IgD-negative memory B cell (primary cell): ENCODE results near the gene CCL25. TPM values are rescaled to one million over a fixed set of nuclear protein-coding genes. Genes with fewer than 3 reads are reported as not detected.

Source experiments
- H3K27ac Mint-ChIP-seq, 3 donors: one replicate each; pipeline ENCODE4 v1.8.0; 2020 to 2022; ENCODE audit warnings: mild to moderate bottlenecking in 3 of 3, mixed read lengths in 3 of 3, moderate library complexity in 1 of 3
- H3K27me3 Mint-ChIP-seq: one replicate; pipeline ENCODE4 v1.8.0; 2021; ENCODE audit warnings: mixed read lengths
- H3K36me3 Mint-ChIP-seq: one replicate; pipeline ENCODE4 v1.8.0; 2020; ENCODE audit warnings: mild to moderate bottlenecking, mixed read lengths
- H3K4me1 Mint-ChIP-seq, 3 donors: one replicate each; pipeline ENCODE4 v1.8.0; 2020 to 2022; ENCODE audit warnings: mixed read lengths in 3 of 3, mild to moderate bottlenecking in 1 of 3
- H3K4me3 Mint-ChIP-seq, 4 donors: one replicate each; pipeline ENCODE4 v1.8.0; 2020 to 2022; ENCODE audit warnings: mild to moderate bottlenecking in 4 of 4, mixed read lengths in 4 of 4, moderate library complexity in 3 of 4
- H3K9me3 Mint-ChIP-seq, 3 donors: one replicate each; pipeline ENCODE4 v1.8.0; 2020 to 2021; ENCODE audit warnings: mixed read lengths in 3 of 3, mild to moderate bottlenecking in 1 of 3
- polyA plus RNA-seq: library from polyadenylated mRNA; unstranded; fragments of 300-500 nt; fragmentation: Illumina TruSeq; gene quantifications from one replicate; pipeline ENCODE4 v1.2.3, GENCODE V29; 2021

The CCL25 gene
- polyA plus RNA-seq, 1 donor from 2014 or later: 1.2 TPM

DNA sequence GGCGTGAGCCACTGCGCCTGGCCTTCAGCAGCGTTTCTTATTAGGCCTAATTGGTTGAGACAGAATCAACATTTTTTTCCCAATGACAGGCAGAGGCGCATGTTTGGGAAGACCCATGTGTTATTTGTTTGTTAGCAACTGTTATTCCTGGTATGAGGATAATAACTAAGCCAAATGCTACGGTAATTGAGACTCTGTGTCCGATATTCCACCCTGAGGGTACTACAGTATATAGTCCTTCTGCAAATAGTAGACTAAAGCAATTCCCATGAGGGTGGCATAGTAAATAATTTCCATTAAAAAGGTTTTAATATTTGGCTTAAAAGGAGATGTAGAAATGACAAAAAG is 18.4 kb upstream of the CCL25 start:
- Mint-ChIP-seq H3K4me1 (no peaks in the 10 kb centered on the region), H3K9me3 (no peaks in the 10 kb centered on the region), H3K4me3 (no peak overlapping the region), H3K27ac (no peak overlapping the region), H3K36me3 (peaks cover 3% of the 10 kb centered on the region), H3K27me3 (peaks cover 3% of the 10 kb centered on the region)

DNA sequence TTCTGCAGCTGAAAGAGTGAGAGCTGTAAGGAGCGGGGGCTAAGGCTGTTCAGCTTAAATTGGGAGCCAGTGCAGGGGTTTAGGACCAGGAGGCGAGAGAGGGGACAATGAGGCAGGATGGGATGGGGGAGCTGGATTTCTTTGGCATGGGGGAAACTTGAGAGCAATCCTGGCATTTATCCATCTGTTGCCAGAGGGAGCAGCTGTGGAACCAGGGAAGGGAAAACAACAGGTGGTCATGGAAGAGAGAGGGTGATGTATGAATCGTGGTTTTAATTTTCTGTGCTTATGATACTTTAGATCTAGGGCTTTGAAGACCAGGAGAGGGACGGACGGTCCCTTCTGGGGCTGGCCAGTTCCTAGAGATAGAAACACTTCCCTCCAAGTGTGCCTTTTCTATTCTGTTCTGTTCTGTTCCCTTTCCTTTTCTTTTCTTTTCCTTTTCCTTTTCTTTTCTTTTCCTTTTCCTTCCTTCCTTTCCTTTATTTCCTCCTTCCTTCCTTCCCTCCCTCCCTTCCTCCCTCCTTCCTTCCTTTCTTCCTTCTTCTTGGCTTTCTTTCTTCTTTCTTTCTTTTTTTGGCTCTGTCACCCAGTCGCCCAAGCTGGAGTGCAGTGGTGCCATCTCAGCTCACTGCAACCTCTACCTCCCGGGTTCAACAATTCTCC is 16.0 kb upstream of the CCL25 start:
- H3K27me3 Mint-ChIP-seq: peaks cover 5% of the 10 kb centered on the region
- H3K4me1 Mint-ChIP-seq: no peaks in the 10 kb centered on the region
- no peak overlapping the region for H3K4me3 Mint-ChIP-seq
- H3K27ac Mint-ChIP-seq: no peak overlapping the region
- no peaks in the 10 kb centered on the region for H3K9me3 Mint-ChIP-seq
- peaks cover 3% of the 10 kb centered on the region for H3K36me3 Mint-ChIP-seq

- Mint-ChIP-seq H3K27ac (no peak overlapping the region), H3K4me3 (no peak overlapping the region), H3K9me3 (no peaks in the 10 kb centered on the region), H3K36me3 (peaks cover 3% of the 10 kb centered on the region), H3K4me1 (no peaks in the 10 kb centered on the region), H3K27me3 (peaks cover 8% of the 10 kb centered on the region)
Observed at GRCh38 chr19:8038815-8039214, 13.7 kb upstream of the CCL25 start.

- Mint-ChIP-seq H3K27me3 (peaks cover 10% of the 10 kb centered on the region), H3K4me3 (no peak overlapping the region), H3K27ac (no peak overlapping the region), H3K4me1 (peaks cover 0 to 1% (median 0%) of the 10 kb centered on the region in 3 donors), H3K9me3 (no peaks in the 10 kb centered on the region), H3K36me3 (peaks cover 3% of the 10 kb centered on the region)
Observed at GRCh38 chr19:8039231-8039630, 13.3 kb upstream of the CCL25 start.

DNA sequence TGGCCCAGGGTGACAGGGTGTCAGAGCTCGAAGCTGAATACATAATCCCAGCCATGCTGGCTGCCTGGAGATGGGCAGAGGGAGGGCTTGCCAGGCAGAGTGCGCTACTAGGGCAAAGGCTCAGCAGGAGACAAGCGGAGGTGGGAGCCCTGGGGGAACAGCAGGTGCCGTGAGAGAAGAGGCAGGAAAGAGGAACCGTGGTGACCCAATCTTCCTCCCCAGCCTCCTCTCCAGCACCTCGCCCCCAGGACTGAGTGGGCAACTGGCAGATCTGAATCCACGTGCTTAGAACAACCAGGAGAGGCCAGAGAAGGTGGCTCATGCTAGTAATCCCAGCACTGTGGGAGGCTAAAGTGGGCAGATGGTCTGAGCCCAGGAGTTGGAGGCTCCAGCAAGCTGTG is 11.0 kb upstream of the CCL25 start:
- no peak overlapping the region for H3K27ac Mint-ChIP-seq
- peaks cover 0 to 1% (median 0%) of the 10 kb centered on the region in 3 donors for H3K4me1 Mint-ChIP-seq
- peaks cover 3% of the 10 kb centered on the region for H3K36me3 Mint-ChIP-seq
- H3K27me3 Mint-ChIP-seq: peaks cover 15% of the 10 kb centered on the region
- H3K9me3 Mint-ChIP-seq: no peaks in the 10 kb centered on the region
- H3K4me3 Mint-ChIP-seq: no peak overlapping the region

GRCh38 chr19:8042900-8043299 is 9.7 kb upstream of the CCL25 start:
- no peaks in the 10 kb centered on the region for H3K36me3 Mint-ChIP-seq
- peaks cover 13% of the 10 kb centered on the region for H3K27me3 Mint-ChIP-seq
- no peaks in the 10 kb centered on the region for H3K9me3 Mint-ChIP-seq
- peaks cover 1 to 10% (median 2%) of the 10 kb centered on the region in 3 donors for H3K4me1 Mint-ChIP-seq
- H3K4me3 Mint-ChIP-seq: no peak overlapping the region
- H3K27ac Mint-ChIP-seq: no peak overlapping the region

GRCh38 chr19:8044018-8044417 is 8.5 kb upstream of the CCL25 start:
- Mint-ChIP-seq H3K27me3 (peaks cover 13% of the 10 kb centered on the region), H3K4me3 (no peak overlapping the region), H3K9me3 (no peaks in the 10 kb centered on the region), H3K27ac (no peak overlapping the region), H3K4me1 (peaks cover 1 to 14% (median 2%) of the 10 kb centered on the region in 3 donors), H3K36me3 (no peaks in the 10 kb centered on the region)

- no peaks in the 10 kb centered on the region for H3K36me3 Mint-ChIP-seq
- H3K9me3 Mint-ChIP-seq: no peaks in the 10 kb centered on the region
- peaks cover 1 to 14% (median 2%) of the 10 kb centered on the region in 3 donors for H3K4me1 Mint-ChIP-seq
- no peak overlapping the region for H3K4me3 Mint-ChIP-seq
- H3K27ac Mint-ChIP-seq: no peak overlapping the region
- peaks cover 13% of the 10 kb centered on the region for H3K27me3 Mint-ChIP-seq
Observed at GRCh38 chr19:8045872-8046568, 6.5 kb upstream of the CCL25 start.

GRCh38 chr19:8046569-8047165 is 5.9 kb upstream of the CCL25 start:
- Mint-ChIP-seq H3K9me3 (no peaks in the 10 kb centered on the region), H3K4me1 (peaks cover 1 to 14% (median 2%) of the 10 kb centered on the region in 3 donors), H3K4me3 (no peak overlapping the region), H3K27me3 (peaks cover 10% of the 10 kb centered on the region), H3K27ac (no peak overlapping the region), H3K36me3 (no peaks in the 10 kb centered on the region)

GRCh38 chr19:8050274-8051096 is 2.1 kb upstream of the CCL25 start:
- Mint-ChIP-seq H3K4me1 (peaks cover 5 to 14% (median 8%) of the 10 kb centered on the region in 3 donors), H3K27ac (peak overlapping the region in 1 of 3 donors; percentile 59), H3K27me3 (peaks cover 2% of the 10 kb centered on the region), H3K4me3 (peak overlapping the region; percentile 36 to 89 (median 74)), H3K9me3 (no peaks in the 10 kb centered on the region), H3K36me3 (no peaks in the 10 kb centered on the region)

DNA sequence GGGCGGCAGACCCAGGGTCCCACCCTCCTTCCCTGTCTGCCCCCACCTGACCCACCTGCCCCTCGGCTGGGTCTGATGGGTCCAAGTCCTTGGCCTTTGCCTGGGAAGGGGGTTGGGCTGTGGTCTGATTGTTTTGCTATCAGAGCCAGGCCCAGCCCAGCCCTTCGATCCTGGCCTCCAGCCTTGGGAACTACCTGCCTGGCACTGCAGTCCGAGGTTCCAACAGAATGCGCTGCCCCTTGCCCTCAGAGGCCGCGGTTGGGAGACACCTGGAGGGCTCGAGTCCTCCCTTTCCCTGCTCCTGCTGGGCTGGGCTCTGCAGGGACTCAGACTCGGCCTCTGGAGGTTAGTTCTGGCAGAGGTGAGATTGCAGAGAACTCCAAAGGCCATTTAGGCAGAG is 1.6 kb downstream of the CCL25 start:
- Mint-ChIP-seq H3K27ac (no peak overlapping the region), H3K27me3 (no peaks in the 10 kb centered on the region), H3K36me3 (no peaks in the 10 kb centered on the region), H3K4me3 (no peak overlapping the region), H3K9me3 (no peaks in the 10 kb centered on the region), H3K4me1 (peaks cover 0 to 7% (median 5%) of the 10 kb centered on the region in 3 donors)

GRCh38 chr19:8056533-8056932 is 4.0 kb downstream of the CCL25 start:
- H3K4me1 Mint-ChIP-seq: peaks cover 0 to 7% (median 5%) of the 10 kb centered on the region in 3 donors
- no peaks in the 10 kb centered on the region for H3K9me3 Mint-ChIP-seq
- no peak overlapping the region for H3K4me3 Mint-ChIP-seq
- H3K27me3 Mint-ChIP-seq: no peaks in the 10 kb centered on the region
- H3K27ac Mint-ChIP-seq: no peak overlapping the region
- no peaks in the 10 kb centered on the region for H3K36me3 Mint-ChIP-seq

DNA sequence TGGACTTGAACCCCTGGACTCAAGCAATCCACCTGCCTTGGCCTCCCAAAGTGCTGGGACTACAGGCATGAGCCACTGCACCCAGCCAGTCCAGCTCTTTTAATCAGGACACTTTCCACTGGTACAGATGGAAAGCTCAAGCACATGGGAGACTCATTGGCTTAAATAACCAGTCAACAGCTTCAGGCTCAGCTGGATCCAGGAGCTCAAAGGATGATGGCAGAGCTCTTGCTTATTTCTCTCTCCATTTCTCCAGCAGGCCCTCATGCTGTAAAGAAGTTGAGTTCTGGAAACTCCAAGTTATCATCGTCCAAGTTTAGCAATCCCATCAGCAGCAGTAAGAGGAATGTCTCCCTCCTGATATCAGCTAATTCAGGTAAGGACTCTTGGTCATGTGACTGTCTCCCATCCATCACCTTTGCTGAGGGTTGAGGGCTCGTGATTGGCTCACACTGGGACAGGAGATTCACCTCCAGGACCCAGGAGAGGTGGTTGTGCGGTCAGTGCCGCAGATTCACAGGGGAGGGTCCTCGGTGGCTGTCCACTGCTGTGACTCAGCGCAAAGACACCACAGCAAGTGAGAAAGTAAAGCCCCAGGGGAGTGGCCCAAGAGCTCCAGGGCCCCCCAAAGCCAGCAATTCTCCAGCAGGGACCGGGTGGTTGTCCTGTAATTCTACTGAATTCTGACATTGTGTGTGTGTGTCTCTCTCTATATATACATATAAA is 5.1 kb downstream of the CCL25 start:
- Mint-ChIP-seq H3K27ac (no peak overlapping the region), H3K27me3 (no peaks in the 10 kb centered on the region), H3K36me3 (no peaks in the 10 kb centered on the region), H3K4me1 (peaks cover 0 to 2% (median 0%) of the 10 kb centered on the region in 3 donors), H3K4me3 (no peak overlapping the region), H3K9me3 (no peaks in the 10 kb centered on the region)
